Anterior cingulate cortex (tissue), 58 donors: Measurements from ENCODE around the gene MEG3.

Experiments
- DNase-seq, 58 donors: peaks; one replicate each; lab custom pipeline; 2025; lab: John Stamatoyannopoulos, UW

The MEG3 gene

DNA sequence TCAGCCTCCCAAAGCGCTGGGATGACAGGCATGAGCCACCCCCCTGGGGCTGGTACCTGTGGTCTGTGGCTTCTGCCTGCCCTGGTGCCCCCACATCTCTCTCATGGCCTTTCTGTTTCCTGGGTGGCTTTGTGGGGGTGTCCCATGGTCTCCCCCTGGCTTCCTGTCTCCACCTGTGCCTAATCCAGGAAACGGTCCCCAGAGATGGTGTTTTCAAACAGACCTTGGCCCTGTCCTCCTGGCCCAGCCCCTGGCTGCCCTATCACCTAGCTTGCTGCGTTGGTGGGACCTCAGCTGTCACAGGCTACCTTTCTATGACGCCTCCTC lies 18.1 kb downstream of the MEG3 start:
- no peak for DNase-seq

- no peak for DNase-seq
These were observed 18.5 kb downstream of the MEG3 start for GRCh38 chr14:100844421-100844820.

DNA sequence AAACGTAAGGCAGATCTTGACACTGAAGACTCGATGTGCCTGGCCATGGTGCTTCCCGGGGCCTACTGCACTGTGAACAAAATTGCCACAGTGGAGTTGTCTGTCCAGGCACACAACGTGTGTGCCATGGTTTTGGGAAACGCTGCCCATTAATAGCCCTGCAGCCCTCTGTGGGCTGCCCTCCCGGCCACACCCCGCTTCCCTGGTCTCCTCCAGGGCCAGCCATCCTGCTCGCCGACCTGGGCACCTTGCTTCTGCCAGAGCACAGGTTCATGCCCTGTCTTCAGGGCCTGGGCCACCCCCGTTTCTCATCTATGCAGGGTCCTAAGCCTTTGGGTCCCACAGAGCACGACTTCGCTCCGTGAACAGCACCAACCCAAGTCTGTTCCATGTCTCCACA lies 18.9 kb downstream of the MEG3 start:
- no peak for DNase-seq

DNA sequence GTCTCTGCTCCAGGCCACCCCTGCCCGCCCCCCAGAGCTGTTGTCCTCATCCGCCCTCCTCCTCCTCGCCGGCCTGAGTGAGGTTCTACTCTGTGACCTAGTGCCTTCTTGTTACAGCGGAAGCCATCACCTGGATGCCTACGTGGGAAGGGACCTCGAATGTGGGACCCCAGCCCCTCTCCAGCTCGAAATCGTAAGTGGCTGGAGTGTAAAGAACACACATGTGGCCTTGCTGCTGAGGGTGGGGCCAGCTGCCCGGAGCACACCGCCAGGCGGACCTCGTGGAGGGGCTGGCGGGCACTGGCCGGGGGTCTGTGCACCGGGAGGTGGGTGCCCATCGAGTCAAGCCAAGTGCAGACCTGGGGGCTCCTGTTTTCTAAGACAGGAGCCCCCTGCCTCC lies 19.4 kb downstream of the MEG3 start:
- DNase-seq = no peak

- no peak for DNase-seq
These were observed 20.5 kb downstream of the MEG3 start for GRCh38 chr14:100846309-100846859.

- no peak for DNase-seq
These were observed 23.3 kb downstream of the MEG3 start for GRCh38 chr14:100849115-100849781.

GRCh38 chr14:100850841-100851585 lies 25.1 kb downstream of the MEG3 start:
- peak in 6 of 58 donors; percentile 8 to 31 (median 16) for DNase-seq

DNA sequence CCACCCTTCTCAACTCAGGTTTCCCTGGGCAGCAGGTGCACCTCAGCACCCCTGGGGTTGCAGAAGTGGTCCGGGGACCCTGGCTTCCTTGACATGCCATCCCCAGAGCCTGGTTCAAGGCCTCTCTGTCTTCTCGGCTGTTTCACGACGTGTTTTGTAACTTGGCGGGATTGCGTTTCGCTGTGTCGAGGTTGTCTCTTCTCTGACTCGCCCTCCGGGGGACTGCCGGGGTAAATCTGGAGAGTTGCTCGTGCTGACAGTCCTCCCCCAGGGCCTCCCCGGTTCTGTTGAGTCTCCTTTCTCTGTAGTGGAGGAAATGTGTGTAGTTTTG lies 25.6 kb downstream of the MEG3 start:
- no peak for DNase-seq

GRCh38 chr14:100851946-100852620 lies 26.2 kb downstream of the MEG3 start:
- DNase-seq = peak in 1 of 58 donors; percentile 24

GRCh38 chr14:100854435-100854834 lies 28.5 kb downstream of the MEG3 start:
- no peak for DNase-seq

DNA sequence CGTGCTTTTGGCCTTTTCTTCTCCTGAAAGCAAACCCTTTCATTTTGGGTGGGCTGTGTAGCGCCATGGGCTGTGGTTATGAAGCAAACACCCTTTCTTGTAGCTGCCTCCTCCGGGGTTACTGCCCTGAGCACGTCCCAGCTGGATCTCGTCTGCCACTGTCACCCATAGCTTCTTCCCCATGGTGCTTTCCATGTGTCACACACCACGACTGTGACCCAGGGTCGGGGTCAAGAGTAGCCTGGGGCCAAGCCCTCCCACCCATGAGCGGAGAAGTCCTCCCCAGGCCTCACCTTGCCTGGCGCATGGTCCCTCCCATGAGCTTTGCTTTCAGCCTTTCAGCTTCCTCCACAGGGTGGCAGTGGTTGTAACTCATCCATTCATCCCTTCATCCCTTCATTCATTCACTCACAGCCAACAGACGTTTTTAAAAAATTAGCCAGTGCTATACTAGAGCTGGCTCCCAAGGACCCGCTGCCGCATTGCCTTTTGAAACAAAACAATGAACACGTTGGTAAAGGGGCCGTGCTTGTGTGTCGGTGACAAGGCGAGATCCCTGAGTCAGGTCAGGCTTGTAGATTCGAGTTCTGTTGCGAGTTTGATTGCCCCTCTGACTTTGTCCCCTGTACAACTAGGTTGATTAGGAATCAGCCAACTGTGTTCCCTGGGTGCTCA lies 29.5 kb downstream of the MEG3 start:
- no peak for DNase-seq

DNA sequence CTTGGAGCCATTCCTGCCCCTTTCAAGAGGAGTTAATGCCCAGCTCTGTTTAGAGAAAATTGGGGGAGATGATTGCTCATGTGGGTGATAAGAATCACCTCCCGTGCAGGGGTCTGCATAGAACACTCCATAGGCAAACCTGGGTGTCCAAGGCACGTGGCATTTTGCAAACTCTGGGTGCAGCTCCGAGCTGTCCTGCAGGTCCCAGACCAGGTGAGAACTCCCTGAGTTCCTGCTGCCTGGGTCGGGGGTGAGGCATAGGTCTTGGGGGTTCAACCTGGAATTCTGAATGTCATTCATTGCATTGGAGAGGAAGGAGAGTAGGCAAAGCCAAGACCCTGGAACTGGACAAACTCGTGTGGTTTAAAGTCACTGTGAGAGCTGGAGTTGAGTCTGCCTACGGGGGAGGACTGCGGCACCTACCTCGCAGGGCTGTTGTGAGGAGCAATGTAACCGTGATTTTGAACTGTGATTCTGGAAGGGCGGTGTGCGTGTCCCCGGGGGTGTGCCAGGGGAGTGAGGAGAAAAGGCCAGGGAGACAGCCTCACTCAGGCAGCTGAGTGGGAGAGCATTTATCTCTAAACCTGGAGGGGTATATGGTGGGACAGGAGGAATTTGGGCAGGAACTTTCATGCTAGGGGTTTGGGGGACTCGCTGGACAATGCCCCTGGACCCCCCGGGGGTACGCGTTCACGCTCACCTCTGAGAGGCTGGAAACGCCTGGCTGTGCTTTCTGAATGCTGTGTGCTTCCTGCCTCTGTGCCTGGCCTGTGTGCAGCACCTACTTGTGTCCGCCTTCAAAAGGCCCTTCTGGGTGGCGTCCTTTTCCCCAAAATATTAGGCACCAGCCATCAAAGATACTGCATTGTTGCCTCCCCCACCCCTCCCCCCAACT lies 30.4 kb downstream of the MEG3 start:
- no peak for DNase-seq

DNA sequence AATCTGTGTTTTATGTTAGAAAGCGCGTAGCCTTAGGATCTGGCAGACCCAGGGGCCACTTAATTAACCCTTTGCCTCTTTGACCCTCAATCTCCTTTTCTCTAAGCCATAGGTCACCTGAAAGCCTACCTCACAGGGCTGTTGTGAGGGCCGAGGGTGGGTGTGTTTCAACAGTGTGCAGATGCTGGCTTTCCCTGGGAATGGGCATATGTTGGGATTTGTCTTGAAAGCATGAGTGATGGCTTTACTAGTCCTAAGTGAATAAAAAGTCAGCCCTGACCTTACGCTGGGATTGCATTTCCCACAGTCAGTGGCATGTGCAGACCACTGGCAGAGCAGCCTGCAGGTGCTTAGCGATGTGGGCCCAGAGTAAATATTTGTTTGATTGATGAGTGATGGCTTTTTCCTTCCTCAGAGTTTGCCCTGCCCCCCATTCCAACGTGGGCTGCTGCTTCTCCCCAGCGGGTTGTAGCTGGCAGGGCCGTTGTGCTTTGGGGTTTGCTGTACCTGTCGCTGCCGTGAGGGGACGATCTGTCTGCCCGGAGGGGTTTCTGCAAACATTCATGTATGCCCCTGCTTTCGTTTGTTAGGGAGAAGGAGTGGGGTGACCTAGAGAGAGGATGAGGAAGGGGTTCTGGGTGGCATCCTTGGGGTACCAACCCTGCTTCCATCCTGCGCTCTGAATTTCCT lies 31.5 kb downstream of the MEG3 start:
- DNase-seq = no peak

DNA sequence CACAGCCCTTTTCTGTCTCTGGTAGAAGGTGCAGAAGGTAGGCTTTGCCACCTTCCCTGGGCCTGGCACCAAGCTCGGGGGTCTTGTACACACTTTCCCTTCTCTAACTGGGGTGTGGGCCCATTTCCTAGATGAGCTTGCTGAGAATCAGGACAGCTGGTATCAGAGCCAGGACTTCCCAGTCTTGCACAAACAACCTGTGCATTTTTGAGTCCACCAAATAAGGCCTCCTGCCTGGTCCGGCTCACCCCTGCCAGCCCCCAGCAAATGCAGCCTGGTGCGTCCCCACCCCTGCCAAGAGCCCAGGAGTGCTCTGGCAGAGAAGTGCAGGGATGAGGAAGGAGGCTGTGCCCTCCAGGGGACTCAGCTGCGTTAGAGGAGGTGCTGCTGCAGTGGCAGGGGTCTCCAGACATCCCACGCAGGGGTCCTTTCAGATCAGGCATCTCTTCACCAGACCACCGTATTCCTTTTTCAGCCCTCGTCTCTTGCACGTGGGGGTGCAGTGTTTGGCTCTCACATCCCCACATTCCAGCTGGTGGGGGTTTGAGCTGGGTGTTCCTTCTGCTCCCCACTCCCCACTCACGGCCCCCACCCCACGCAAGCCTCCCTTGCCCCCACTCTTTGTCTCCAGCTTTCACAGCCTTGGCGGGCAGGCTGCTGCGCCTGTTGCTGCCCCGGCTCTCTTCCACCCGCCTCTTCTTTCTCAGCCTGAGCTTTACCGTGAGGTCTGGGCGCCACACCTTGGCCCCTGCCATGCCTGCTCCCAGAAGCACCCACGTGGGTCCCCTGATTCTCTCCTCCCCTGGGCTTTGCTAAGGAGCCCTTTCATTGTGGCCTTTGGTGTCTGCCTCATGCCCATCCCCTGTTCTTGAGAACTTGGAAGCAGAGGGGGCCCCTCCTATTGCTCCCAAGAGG lies 32.3 kb downstream of the MEG3 start:
- no peak for DNase-seq

DNA sequence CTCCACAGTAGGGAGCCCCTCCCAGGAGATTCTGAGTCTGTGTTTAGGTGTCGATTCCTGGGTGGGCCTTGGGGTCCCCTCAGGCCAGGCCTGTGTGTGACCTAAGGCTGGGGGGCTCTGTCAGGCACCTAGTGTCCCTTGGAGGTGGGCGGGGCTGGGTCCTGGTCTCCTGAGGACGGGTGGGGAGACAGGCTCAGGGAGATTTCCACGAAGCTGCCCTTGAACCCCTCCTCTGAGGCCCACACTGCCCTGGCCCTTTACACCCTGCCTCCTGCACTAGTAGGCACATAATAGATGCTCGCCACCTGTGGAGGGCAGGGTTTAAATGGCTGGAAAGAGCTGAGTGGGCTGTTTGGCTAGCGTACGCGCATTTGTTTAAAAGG lies 32.9 kb downstream of the MEG3 start:
- DNase-seq = no peak

GRCh38 chr14:100859781-100860180 lies 33.9 kb downstream of the MEG3 start:
- no peak for DNase-seq

- no peak for DNase-seq
These were observed 34.8 kb downstream of the MEG3 start for GRCh38 chr14:100860556-100861187.
